Erythroblast (primary cell): Measurements from ENCODE around the gene ADAP1.

Experiments
- GATA1 ChIP-seq: IDR thresholded peaks from 2 replicates; pipeline ENCODE4 v1.6.1; 2011; ENCODE audit warnings: low read depth, mild to moderate bottlenecking, control low read depth, low read length, moderate library complexity
- POLR2A ChIP-seq: IDR thresholded peaks from 2 replicates; pipeline ENCODE4 v1.6.1; 2011; ENCODE audit warnings: mild to moderate bottlenecking, low read length

DNA sequence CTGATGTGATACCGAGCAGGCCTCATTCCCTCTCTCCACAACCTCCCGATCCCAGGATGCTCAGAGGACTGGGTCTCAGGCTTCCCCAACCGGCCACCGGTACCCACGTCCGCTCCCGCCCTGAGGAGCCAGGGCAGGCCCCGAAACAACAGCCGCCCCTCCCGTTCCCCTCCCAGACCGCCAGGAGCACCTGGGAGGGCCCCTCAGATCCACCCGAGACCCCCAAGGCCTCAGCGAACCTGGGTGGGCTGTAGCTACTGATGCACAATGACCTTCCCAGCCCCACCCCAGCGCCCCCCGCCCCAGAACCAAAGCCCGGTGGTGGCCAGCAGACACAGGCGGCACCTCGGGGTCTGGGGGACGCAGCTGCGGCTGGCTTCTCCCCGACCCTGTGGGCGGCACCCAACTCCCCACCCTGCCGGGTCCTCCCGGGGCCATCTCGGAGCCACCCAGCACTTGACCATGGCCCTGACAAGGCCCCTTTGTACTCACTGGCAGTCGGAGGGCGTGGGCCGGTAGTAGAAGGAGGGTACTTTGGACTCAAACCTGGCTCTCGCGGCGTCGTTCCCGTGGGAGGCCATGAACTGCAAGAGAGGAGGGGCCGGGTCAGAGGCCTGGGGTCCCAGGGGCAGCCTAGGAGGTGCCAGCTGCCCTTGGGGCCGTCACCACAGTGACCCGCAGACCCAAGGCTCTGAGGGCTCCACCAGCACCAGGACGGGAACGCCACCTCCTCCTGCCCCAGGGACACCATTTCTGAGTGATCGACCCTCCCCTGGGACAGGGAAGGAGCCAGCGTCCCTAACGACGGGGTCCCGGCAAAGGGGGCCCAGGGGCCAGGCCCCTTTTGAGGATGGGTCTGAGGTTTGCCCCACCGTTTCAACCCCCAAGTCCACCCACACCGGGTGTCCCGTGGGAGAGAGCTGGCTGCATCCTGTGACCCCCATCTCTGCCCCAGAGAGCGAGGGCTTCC is 28.1 kb downstream of the ADAP1 start:
- TF ChIP-seq POLR2A (no peak), GATA1 (no peak)
